Adipocyte (in vitro differentiated cells): ENCODE results near the gene PHKG2.

Experiments used
- DNase-seq: peaks from one replicate; pipeline ENCODE4 v3.0.0-alpha.2; 2015; ENCODE audit warnings: low read depth
- H3K27me3 ChIP-seq: replicated peaks from 2 replicates; pipeline ENCODE4 v1.7.0; 2013; ENCODE audit warnings: mild to moderate bottlenecking, low read length, moderate library complexity; ENCODE audit not compliant: control insufficient read depth, insufficient read depth
- H3K36me3 ChIP-seq: 2 replicates; pipeline ENCODE4 v1.7.0; 2013; ENCODE audit warnings: low read length, mild to moderate bottlenecking, moderate library complexity; ENCODE audit not compliant: control insufficient read depth, insufficient read depth, severe bottlenecking
- H3K4me1 ChIP-seq: 2 replicates; pipeline ENCODE4 v1.7.0; 2013; ENCODE audit warnings: mild to moderate bottlenecking, low read length, moderate library complexity; ENCODE audit not compliant: control insufficient read depth, insufficient read depth
- H3K4me3 ChIP-seq: 2 replicates; pipeline ENCODE4 v1.7.0; 2013; ENCODE audit warnings: mild to moderate bottlenecking, low read length, moderate library complexity
- H3K9ac ChIP-seq: 2 replicates; pipeline ENCODE4 v1.7.0; 2013; ENCODE audit warnings: mild to moderate bottlenecking, low read length, moderate library complexity
- H3K9me3 ChIP-seq: 2 replicates; pipeline ENCODE4 v1.7.0; 2013; ENCODE audit warnings: mild to moderate bottlenecking, low read length, moderate library complexity; ENCODE audit not compliant: control insufficient read depth

PHKG2 gene

GRCh38 chr16:30728899-30729672, 19.1 kb upstream of the PHKG2 start:
- Histone ChIP-seq H3K27me3 (no peaks in the 10 kb centered on the region), H3K9ac (no peak overlapping the region), H3K4me3 (no peak overlapping the region), H3K9me3 (no peaks in the 10 kb centered on the region), H3K36me3 (peaks cover 98% of the 10 kb centered on the region), H3K4me1 (no peaks in the 10 kb centered on the region)
- no peak for DNase-seq

- no peak overlapping the region for H3K4me3 ChIP-seq
- no peak overlapping the region for H3K9ac ChIP-seq
- H3K27me3 ChIP-seq, result no peaks in the 10 kb centered on the region
- no peaks in the 10 kb centered on the region for H3K9me3 ChIP-seq
- H3K36me3 ChIP-seq, result peaks cover 95% of the 10 kb centered on the region
- DNase-seq, result no peak
- no peaks in the 10 kb centered on the region for H3K4me1 ChIP-seq
Observed at GRCh38 chr16:30731411-30731810, 16.8 kb upstream of the PHKG2 start.

GRCh38 chr16:30736995-30737793, 11.0 kb upstream of the PHKG2 start:
- Histone ChIP-seq H3K4me1 (peaks cover 23% of the 10 kb centered on the region), H3K9me3 (no peaks in the 10 kb centered on the region), H3K27me3 (no peaks in the 10 kb centered on the region), H3K9ac (no peak overlapping the region), H3K36me3 (peaks cover 80% of the 10 kb centered on the region), H3K4me3 (no peak overlapping the region)
- DNase-seq, result no peak

- Histone ChIP-seq H3K27me3 (no peaks in the 10 kb centered on the region), H3K9ac (no peak overlapping the region), H3K9me3 (no peaks in the 10 kb centered on the region), H3K4me1 (peaks cover 23% of the 10 kb centered on the region), H3K4me3 (no peak overlapping the region), H3K36me3 (peaks cover 76% of the 10 kb centered on the region)
- no peak for DNase-seq
Observed at GRCh38 chr16:30737794-30738648, 10.2 kb upstream of the PHKG2 start.

- no peaks in the 10 kb centered on the region for H3K27me3 ChIP-seq
- DNase-seq, result no peak
- H3K36me3 ChIP-seq, result peaks cover 70% of the 10 kb centered on the region
- H3K9me3 ChIP-seq, result no peaks in the 10 kb centered on the region
- H3K4me3 ChIP-seq, result no peak overlapping the region
- no peak overlapping the region for H3K9ac ChIP-seq
- H3K4me1 ChIP-seq, result peaks cover 29% of the 10 kb centered on the region
Observed at GRCh38 chr16:30738984-30739951, 9.0 kb upstream of the PHKG2 start.

- peaks cover 72% of the 10 kb centered on the region for H3K36me3 ChIP-seq
- peak overlapping the region; percentile 6 for H3K4me3 ChIP-seq
- no peak overlapping the region for H3K9ac ChIP-seq
- H3K4me1 ChIP-seq, result peaks cover 29% of the 10 kb centered on the region
- H3K27me3 ChIP-seq, result no peaks in the 10 kb centered on the region
- peak; percentile 43 for DNase-seq
- H3K9me3 ChIP-seq, result no peaks in the 10 kb centered on the region
Observed at GRCh38 chr16:30740364-30741251, 7.6 kb upstream of the PHKG2 start.

- H3K9me3 ChIP-seq, result no peaks in the 10 kb centered on the region
- H3K4me1 ChIP-seq, result peaks cover 29% of the 10 kb centered on the region
- H3K36me3 ChIP-seq, result peaks cover 66% of the 10 kb centered on the region
- H3K4me3 ChIP-seq, result no peak overlapping the region
- H3K9ac ChIP-seq, result no peak overlapping the region
- peak; percentile 75 for DNase-seq
- H3K27me3 ChIP-seq, result no peaks in the 10 kb centered on the region
Observed at GRCh38 chr16:30741461-30741914, 6.7 kb upstream of the PHKG2 start.

- Histone ChIP-seq H3K9ac (peak overlapping the region; percentile 35), H3K27me3 (no peaks in the 10 kb centered on the region), H3K4me1 (peaks cover 43% of the 10 kb centered on the region), H3K9me3 (no peaks in the 10 kb centered on the region), H3K4me3 (no peak overlapping the region), H3K36me3 (peaks cover 45% of the 10 kb centered on the region)
- DNase-seq, result no peak
Observed at GRCh38 chr16:30743716-30744115, 4.5 kb upstream of the PHKG2 start.

- Histone ChIP-seq H3K27me3 (no peaks in the 10 kb centered on the region), H3K4me1 (peaks cover 43% of the 10 kb centered on the region), H3K4me3 (no peak overlapping the region), H3K36me3 (peaks cover 41% of the 10 kb centered on the region), H3K9me3 (no peaks in the 10 kb centered on the region), H3K9ac (no peak overlapping the region)
- no peak for DNase-seq
Observed at GRCh38 chr16:30744183-30744582, 4.0 kb upstream of the PHKG2 start.
